ENCODE data around the gene PCLO. TPM values are rescaled to one million over a fixed set of nuclear protein-coding genes. Genes with fewer than 3 reads are reported as not detected.
"Not testable (repeated sequence)": the region's sequence is repeated elsewhere in the genome, so short reads cannot be mapped to it uniquely, and the experiment has no call there.

Gene PCLO
- polyA plus RNA-seq, 1 donor (not counting 4 experiments of a cell fraction or from before 2014, with no cell fraction given) = 1.8 TPM

GRCh38 chr7:82897500-82897899, 265.2 kb downstream of the PCLO start:
- dilution Hi-C loops (cut with MboI; ENCODE audit: extremely low pct_ligation_motif_present, low sequenced_read_pairs) = no loop called here
- no peak overlapping the region for H3K4me2 ChIP-seq (ENCODE audit: control insufficient read depth, extremely low read depth, insufficient read depth, low read depth, low read length)
- H3K79me2 ChIP-seq (ENCODE audit: control insufficient read depth, insufficient read depth, low read length) = no peaks in the 10 kb centered on the region
- no peaks in the 10 kb centered on the region for H3K4me1 ChIP-seq (ENCODE audit: control insufficient read depth, extremely low read depth, insufficient read depth, low read length)
- no peak overlapping the region for H3K27ac ChIP-seq (ENCODE audit: control insufficient read depth, insufficient read depth, low read length)
- no peaks in the 10 kb centered on the region for H3K27me3 ChIP-seq (ENCODE audit: control insufficient read depth, extremely low read depth, insufficient read depth, low read length)
- no peak overlapping the region for H3K4me3 ChIP-seq (ENCODE audit: control insufficient read depth in 2 of 3, extremely low read depth in 1 of 3, insufficient read depth in 2 of 3, low read depth in 1 of 3, low read length in 3 of 3)
- no peak overlapping the region for H3K9ac ChIP-seq (ENCODE audit: control insufficient read depth, extremely low read depth, insufficient read depth, low read length)
- TF ChIP-seq EZH2 (IDR thresholded peaks at IDR 0.05; ENCODE audit: low read length) (no peak), CTCF (optimal IDR thresholded peaks at IDR 0.05 in 1 of 3, IDR thresholded peaks at IDR 0.05 in 1 of 3, conservative IDR thresholded peaks at IDR 0.05 in 1 of 3; ENCODE audit: extremely low read depth in 1 of 3, insufficient read depth in 2 of 3, low read length in 3 of 3) (no peak)
- H3K36me3 ChIP-seq (ENCODE audit: control insufficient read depth in 2 of 2, extremely low read depth in 1 of 2, insufficient read depth in 2 of 2, low read length in 2 of 2) = no peaks in the 10 kb centered on the region
- DNase-seq (ENCODE audit: low read depth, low spot score) = no peak
- H3K9me1 ChIP-seq (ENCODE audit: control insufficient read depth, extremely low read depth, insufficient read depth, low read length) = no peaks in the 10 kb centered on the region
- no peaks in the 10 kb centered on the region for H3K9me3 ChIP-seq (ENCODE audit: control insufficient read depth, low read depth, low read length)
- no peak for FAIRE-seq
- no peaks in the 10 kb centered on the region for H4K20me1 ChIP-seq (ENCODE audit: control insufficient read depth, extremely low read depth, insufficient read depth, low read length)
- no peak overlapping the region for H2AFZ ChIP-seq (ENCODE audit: control insufficient read depth, low read length)

- H3K9ac ChIP-seq (ENCODE audit: control insufficient read depth, extremely low read depth, insufficient read depth, low read length); H4K20me1 ChIP-seq (ENCODE audit: control insufficient read depth, extremely low read depth, insufficient read depth, low read length); H3K4me3 ChIP-seq (ENCODE audit: control insufficient read depth in 2 of 3, extremely low read depth in 1 of 3, insufficient read depth in 2 of 3, low read depth in 1 of 3, low read length in 3 of 3); dilution Hi-C loops (cut with MboI; ENCODE audit: extremely low pct_ligation_motif_present, low sequenced_read_pairs); H3K9me1 ChIP-seq (ENCODE audit: control insufficient read depth, extremely low read depth, insufficient read depth, low read length); H3K4me1 ChIP-seq (ENCODE audit: control insufficient read depth, extremely low read depth, insufficient read depth, low read length); H3K27me3 ChIP-seq (ENCODE audit: control insufficient read depth, extremely low read depth, insufficient read depth, low read length); DNase-seq (ENCODE audit: low read depth, low spot score); H3K79me2 ChIP-seq (ENCODE audit: control insufficient read depth, insufficient read depth, low read length); FAIRE-seq; H3K4me2 ChIP-seq (ENCODE audit: control insufficient read depth, extremely low read depth, insufficient read depth, low read depth, low read length); H2AFZ ChIP-seq (ENCODE audit: control insufficient read depth, low read length); H3K36me3 ChIP-seq (ENCODE audit: control insufficient read depth in 2 of 2, extremely low read depth in 1 of 2, insufficient read depth in 2 of 2, low read length in 2 of 2); H3K9me3 ChIP-seq (ENCODE audit: control insufficient read depth, low read depth, low read length); H3K27ac ChIP-seq (ENCODE audit: control insufficient read depth, insufficient read depth, low read length): not testable (repeated sequence)
These were observed 268.3 kb downstream of the PCLO start for GRCh38 chr7:82894341-82894740.

GRCh38 chr7:82886324-82886723, 276.4 kb downstream of the PCLO start:
- dilution Hi-C loops (cut with MboI; ENCODE audit: extremely low pct_ligation_motif_present, low sequenced_read_pairs) = no loop called here
- no peak for FAIRE-seq

More at GRCh38 chr7:82886324-82886723, 276.4 kb downstream of the PCLO start:
- Histone ChIP-seq H4K20me1 (ENCODE audit: control insufficient read depth, extremely low read depth, insufficient read depth, low read length) (no peaks in the 10 kb centered on the region), H3K9me3 (ENCODE audit: control insufficient read depth, low read depth, low read length) (no peaks in the 10 kb centered on the region), H3K27me3 (ENCODE audit: control insufficient read depth, extremely low read depth, insufficient read depth, low read length) (no peaks in the 10 kb centered on the region), H3K9me1 (ENCODE audit: control insufficient read depth, extremely low read depth, insufficient read depth, low read length) (no peaks in the 10 kb centered on the region), H2AFZ (ENCODE audit: control insufficient read depth, low read length) (no peak overlapping the region), H3K27ac (ENCODE audit: control insufficient read depth, insufficient read depth, low read length) (no peak overlapping the region), H3K4me3 (ENCODE audit: control insufficient read depth in 2 of 3, extremely low read depth in 1 of 3, insufficient read depth in 2 of 3, low read depth in 1 of 3, low read length in 3 of 3) (no peak overlapping the region), H3K4me2 (ENCODE audit: control insufficient read depth, extremely low read depth, insufficient read depth, low read depth, low read length) (no peak overlapping the region), H3K4me1 (ENCODE audit: control insufficient read depth, extremely low read depth, insufficient read depth, low read length) (no peaks in the 10 kb centered on the region), H3K79me2 (ENCODE audit: control insufficient read depth, insufficient read depth, low read length) (no peaks in the 10 kb centered on the region), H3K36me3 (ENCODE audit: control insufficient read depth in 2 of 2, extremely low read depth in 1 of 2, insufficient read depth in 2 of 2, low read length in 2 of 2) (no peaks in the 10 kb centered on the region), H3K9ac (ENCODE audit: control insufficient read depth, extremely low read depth, insufficient read depth, low read length) (no peak overlapping the region)
- TF ChIP-seq EZH2 (IDR thresholded peaks at IDR 0.05; ENCODE audit: low read length) (no peak), CTCF (optimal IDR thresholded peaks at IDR 0.05 in 1 of 3, IDR thresholded peaks at IDR 0.05 in 1 of 3, conservative IDR thresholded peaks at IDR 0.05 in 1 of 3; ENCODE audit: extremely low read depth in 1 of 3, insufficient read depth in 2 of 3, low read length in 3 of 3) (no peak)
- DNase-seq (ENCODE audit: low read depth, low spot score) = no peak

Data from keratinocyte (primary cell).